Body of pancreas (tissue), 4 donors: ENCODE results near the gene MYOM1. TPM values are rescaled to one million over a fixed set of nuclear protein-coding genes. Genes with fewer than 3 reads are reported as not detected.

Source experiments
- ATAC-seq: fragments of 150-250 bp; one replicate; pipeline ENCODE4 v1.9.1; 2016
- DNase-seq, 4 donors: peaks; one replicate each; pipeline ENCODE4 v3.0.0-alpha.2; 2019
- H3K27ac ChIP-seq, 4 donors: fragments of 200-600 bp; sonication (generic); 1 replicate in 3 of 4; 2 replicates in 1 of 4; pipeline versions ENCODE4 v1.5.1 to v1.6.1; 2016 to 2019; ENCODE audit warnings: mild to moderate bottlenecking in 1 of 4, mixed read lengths in 1 of 4, moderate library complexity in 1 of 4
- H3K27me3 ChIP-seq, 2 donors: fragments of 200-600 bp; sonication (generic); one replicate each; pipeline ENCODE4 v1.6.0; 2016; ENCODE audit warnings: mild to moderate bottlenecking in 1 of 2
- H3K36me3 ChIP-seq, 2 donors: fragments of 200-600 bp; sonication (generic); replicated peaks in 1 of 2; 2 replicates each; pipeline ENCODE4 v1.5.1; 2016; ENCODE audit warnings: low read depth in 2 of 2; ENCODE audit not compliant: insufficient read depth in 1 of 2
- H3K4me1 ChIP-seq: fragments of 200-600 bp; sonication (generic); one replicate; pipeline ENCODE4 v1.6.0; 2016
- H3K4me3 ChIP-seq, 2 donors: fragments of 200-600 bp; sonication (generic); 1 replicate in 1 of 2; 2 replicates in 1 of 2; pipeline ENCODE4 v1.5.1; 2016 to 2019
- H3K9me3 ChIP-seq, 3 donors: fragments of 200-600 bp; sonication (generic); 1 replicate in 2 of 3; 2 replicates in 1 of 3; pipeline ENCODE4 v1.5.1; 2016
- CTCF ChIP-seq, 7 experiments: fragments of 450-650 bp in 4 of 7; fragments of 200-600 bp in 3 of 7; sonication (generic) in 3 of 7; IDR thresholded peaks; one replicate each; pipeline ENCODE4 v1.5.1; 2016 to 2019; ENCODE audit warnings: antibody characterized with exemption in 7 of 7
- POLR2A ChIP-seq, 3 donors: fragments of 450-650 bp; IDR thresholded peaks; one replicate each; pipeline ENCODE4 v1.6.1; 2016; ENCODE audit warnings: antibody characterized with exemption in 3 of 3, mild to moderate bottlenecking in 2 of 3
- WGBS, 2 donors: methylation state at CpG; one replicate each; pipeline ENCODE4 v1.1.5; 2017; 5-methylcytosine and 5-hydroxymethylcytosine counted together
- intact Hi-C: fragments of 100-400 bp; cut with DNase I; formaldehyde crosslinking; loops from one replicate; pipeline ENCODE4 v1.15.1; 2023
- total RNA-seq, 2 donors: library from RNA; depleted of rRNA; stranded (reverse); fragments of >200 nt; gene quantifications; one replicate each; pipeline ENCODE4 v1.1.0, GENCODE V29; 2016

Gene MYOM1
- total RNA-seq, 2 donors from 2014 or later: 10.9 to 21.8 TPM

- DNase-seq (peak; percentile 56 to 83 (median 76)), ATAC-seq (peak; percentile 89)
- H3K9me3 ChIP-seq: no peaks in the 10 kb centered on the region
- intact Hi-C loops: no loop called here
- TF ChIP-seq POLR2A (IDR thresholded peaks at IDR 0.05): peak in 2 of 3 donors; percentile 26 to 53
- no peak for TF ChIP-seq CTCF (IDR thresholded peaks at IDR 0.05)
- H3K27ac ChIP-seq: peak overlapping the region; percentile 45 to 91 (median 74)
- 11 to 15% methylated on average over 3 of the region's 3 CpGs for WGBS, 2 donors
- no peaks in the 10 kb centered on the region for H3K36me3 ChIP-seq
- no peaks in the 10 kb centered on the region for H3K27me3 ChIP-seq
- H3K4me3 ChIP-seq: no peak overlapping the region
- peaks cover 51% of the 10 kb centered on the region for H3K4me1 ChIP-seq
These were observed 1.7 kb downstream of the MYOM1 start for GRCh38 chr18:3217948-3218647.

GRCh38 chr18:3216987-3217386, 2.8 kb downstream of the MYOM1 start:
- peak overlapping the region; percentile 36 to 91 (median 74) for H3K27ac ChIP-seq
- no peak overlapping the region for H3K4me3 ChIP-seq
- H3K27me3 ChIP-seq: no peaks in the 10 kb centered on the region
- no peaks in the 10 kb centered on the region for H3K36me3 ChIP-seq
- 72% methylated on average over 5 of the region's 5 CpGs for whole genome bisulfite sequencing, 2 donors
- no peak for TF ChIP-seq POLR2A (IDR thresholded peaks at IDR 0.05)
- ATAC-seq (no peak), DNase-seq (no peak)
- peaks cover 60% of the 10 kb centered on the region for H3K4me1 ChIP-seq
- intact Hi-C loops: no loop called here
- H3K9me3 ChIP-seq: no peaks in the 10 kb centered on the region

- DNase-seq: no peak
- TF ChIP-seq CTCF (IDR thresholded peaks at IDR 0.05) (no peak), POLR2A (IDR thresholded peaks at IDR 0.05) (no peak)
- 88 to 90% methylated on average over 35 to 36 of the region's 36 CpGs for WGBS, 2 donors
- Histone ChIP-seq H3K36me3 (no peaks in the 10 kb centered on the region), H3K4me1 (peaks cover 68% of the 10 kb centered on the region), H3K9me3 (no peaks in the 10 kb centered on the region), H3K27me3 (no peaks in the 10 kb centered on the region), H3K27ac (peak overlapping the region in 2 of 4 donors; percentile 18 to 67), H3K4me3 (no peak overlapping the region)
- intact Hi-C loops: no loop called here
- ATAC-seq: no peak
These were observed 4.7 kb downstream of the MYOM1 start for GRCh38 chr18:3214855-3215637.

GRCh38 chr18:3213300-3214059, 6.3 kb downstream of the MYOM1 start:
- peak; percentile 50 for ATAC-seq
- H3K4me1 ChIP-seq: peaks cover 68% of the 10 kb centered on the region
- H3K4me3 ChIP-seq: no peak overlapping the region
- no peak for TF ChIP-seq POLR2A (IDR thresholded peaks at IDR 0.05)
- no peak for TF ChIP-seq CTCF (IDR thresholded peaks at IDR 0.05)
- peak in 1 of 4 donors; percentile 33 for DNase-seq
- H3K36me3 ChIP-seq: no peaks in the 10 kb centered on the region
- WGBS, 2 donors: 13 to 17% methylated on average over 6 of the region's 6 CpGs
- H3K9me3 ChIP-seq: no peaks in the 10 kb centered on the region
- peak overlapping the region; percentile 56 to 77 (median 66) for H3K27ac ChIP-seq
- intact Hi-C loops: no loop called here
- H3K27me3 ChIP-seq: no peaks in the 10 kb centered on the region

GRCh38 chr18:3212657-3213056, 7.1 kb downstream of the MYOM1 start:
- H3K4me1 ChIP-seq: peaks cover 66% of the 10 kb centered on the region
- WGBS, 2 donors: 14 to 36% methylated on average over 4 of the region's 4 CpGs
- intact Hi-C loops: no loop called here

More at GRCh38 chr18:3212657-3213056, 7.1 kb downstream of the MYOM1 start:
- H3K27ac ChIP-seq: peak overlapping the region; percentile 56 to 77 (median 66)
- no peaks in the 10 kb centered on the region for H3K9me3 ChIP-seq
- no peaks in the 10 kb centered on the region for H3K27me3 ChIP-seq
- TF ChIP-seq CTCF (IDR thresholded peaks at IDR 0.05): no peak
- TF ChIP-seq POLR2A (IDR thresholded peaks at IDR 0.05): no peak
- H3K4me3 ChIP-seq: no peak overlapping the region
- no peaks in the 10 kb centered on the region for H3K36me3 ChIP-seq
- ATAC-seq (no peak), DNase-seq (no peak)
